Glutamatergic neuron (in vitro differentiated cells): ENCODE data around the gene ACAP3. TPM values are rescaled to one million over a fixed set of nuclear protein-coding genes. Genes with fewer than 3 reads are reported as not detected.

ENCODE experiments used
- DNase-seq: peaks from one replicate; pipeline ENCODE4 v3.0.0; 2022
- H3K27ac Mint-ChIP-seq: one replicate; pipeline ENCODE4 v1.8.0; 2020; ENCODE audit warnings: mild to moderate bottlenecking, mixed read lengths, inconsistent platforms; ENCODE audit not compliant: unreplicated experiment
- H3K27me3 Mint-ChIP-seq: one replicate; pipeline ENCODE4 v1.8.0; 2020; ENCODE audit warnings: mild to moderate bottlenecking, moderate library complexity, mixed read lengths, inconsistent platforms; ENCODE audit not compliant: unreplicated experiment
- H3K36me3 Mint-ChIP-seq: one replicate; pipeline ENCODE4 v1.8.0; 2020; ENCODE audit warnings: mild to moderate bottlenecking, mixed read lengths, inconsistent platforms; ENCODE audit not compliant: unreplicated experiment
- H3K4me1 Mint-ChIP-seq: one replicate; pipeline ENCODE4 v1.8.0; 2020; ENCODE audit warnings: mild to moderate bottlenecking, low read depth, mixed read lengths, inconsistent platforms; ENCODE audit not compliant: unreplicated experiment
- H3K4me3 Mint-ChIP-seq: one replicate; pipeline ENCODE4 v1.8.0; 2020; ENCODE audit warnings: mild to moderate bottlenecking, mixed read lengths, inconsistent platforms; ENCODE audit not compliant: unreplicated experiment
- H3K9me3 Mint-ChIP-seq: one replicate; pipeline ENCODE4 v1.8.0; 2020; ENCODE audit warnings: mild to moderate bottlenecking, moderate library complexity, mixed read lengths, inconsistent platforms; ENCODE audit not compliant: unreplicated experiment
- CTCF ChIP-seq: fragments of 200-600 bp; sonication (generic); IDR thresholded peaks from one replicate; pipeline ENCODE4 v1.5.0; 2021; ENCODE audit not compliant: partially characterized antibody, unreplicated experiment
- total RNA-seq: library from RNA; stranded (reverse); fragmentation: NEBNext Ultra II Directional; extraction: Animal tissue kit (Norgen Biotek cat#: 25700); gene quantifications from one replicate; pipeline ENCODE4 v1.2.1, GENCODE V29; 2021; ENCODE audit not compliant: unreplicated experiment

Gene ACAP3
- total RNA-seq, 1 donor from 2014 or later = 1,099 TPM

DNA sequence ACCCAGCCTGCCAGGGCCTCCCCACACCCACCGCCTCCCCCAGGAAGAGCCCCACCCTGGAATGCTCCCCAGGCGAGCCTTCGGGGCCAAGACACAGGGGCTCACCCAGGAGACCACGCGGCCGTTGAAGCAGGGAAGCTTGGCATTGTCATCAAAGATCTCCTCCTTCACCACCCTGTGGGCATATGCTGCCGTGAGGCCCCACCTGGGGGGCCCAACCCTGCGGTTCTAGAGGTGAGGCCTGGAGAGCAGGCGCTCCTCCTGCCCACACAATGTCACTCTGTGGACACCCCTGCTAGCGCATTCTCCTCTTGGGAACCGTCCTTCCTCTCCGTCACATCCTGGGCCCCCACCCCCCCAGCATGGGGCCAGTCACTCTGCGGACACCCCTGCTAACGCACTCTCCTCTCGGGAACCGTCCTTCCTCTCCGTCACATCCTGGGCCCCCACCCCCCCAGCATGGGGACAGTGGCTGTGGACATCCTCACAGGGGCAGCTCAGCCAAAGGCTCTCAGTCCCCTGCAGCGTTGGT, 34.9 kb upstream of the ACAP3 start:
- no peak overlapping the region for H3K27ac Mint-ChIP-seq
- no peak for TF ChIP-seq CTCF
- no peak overlapping the region for H3K4me3 Mint-ChIP-seq
- no peaks in the 10 kb centered on the region for H3K36me3 Mint-ChIP-seq
- H3K9me3 Mint-ChIP-seq = peaks cover 9% of the 10 kb centered on the region
- no peak for DNase-seq
- H3K4me1 Mint-ChIP-seq = peaks cover 8% of the 10 kb centered on the region
- peaks cover 15% of the 10 kb centered on the region for H3K27me3 Mint-ChIP-seq

- H3K27me3 Mint-ChIP-seq = peaks cover 13% of the 10 kb centered on the region
- no peaks in the 10 kb centered on the region for H3K36me3 Mint-ChIP-seq
- no peak overlapping the region for H3K27ac Mint-ChIP-seq
- TF ChIP-seq CTCF = no peak
- no peak for DNase-seq
- H3K4me3 Mint-ChIP-seq = no peak overlapping the region
- H3K9me3 Mint-ChIP-seq = peaks cover 9% of the 10 kb centered on the region
- peaks cover 5% of the 10 kb centered on the region for H3K4me1 Mint-ChIP-seq
Measured at GRCh38 chr1:1342061-1342562, 34.4 kb upstream of the ACAP3 start.

GRCh38 chr1:1341549-1342021, 33.9 kb upstream of the ACAP3 start:
- peaks cover 9% of the 10 kb centered on the region for H3K9me3 Mint-ChIP-seq
- peak overlapping the region; percentile 62 for H3K27ac Mint-ChIP-seq
- H3K27me3 Mint-ChIP-seq = peaks cover 11% of the 10 kb centered on the region
- DNase-seq = no peak
- TF ChIP-seq CTCF = no peak
- H3K4me1 Mint-ChIP-seq = no peaks in the 10 kb centered on the region
- no peak overlapping the region for H3K4me3 Mint-ChIP-seq
- no peaks in the 10 kb centered on the region for H3K36me3 Mint-ChIP-seq

- H3K4me3 Mint-ChIP-seq = no peak overlapping the region
- no peaks in the 10 kb centered on the region for H3K4me1 Mint-ChIP-seq
Measured at GRCh38 chr1:1340791-1341548, 33.2 kb upstream of the ACAP3 start.

More at GRCh38 chr1:1340791-1341548, 33.2 kb upstream of the ACAP3 start:
- Mint-ChIP-seq H3K9me3 (peaks cover 9% of the 10 kb centered on the region), H3K27ac (peak overlapping the region; percentile 62), H3K36me3 (no peaks in the 10 kb centered on the region), H3K27me3 (peaks cover 11% of the 10 kb centered on the region)
- TF ChIP-seq CTCF = no peak
- DNase-seq = no peak
